HG02798 (cell line): ENCODE measurements around the gene CST8.
"Not testable (repeated sequence)": the region's sequence is repeated elsewhere in the genome, so short reads cannot be mapped to it uniquely, and the experiment has no call there.

Source experiments
- ATAC-seq: cut with Tn5 transposase; IDR thresholded peaks from one replicate; pipeline ENCODE4 v1.9.1; 2021; ENCODE audit warnings: mild to moderate bottlenecking; ENCODE audit not compliant: unreplicated experiment, poor library complexity

The CST8 gene

DNA sequence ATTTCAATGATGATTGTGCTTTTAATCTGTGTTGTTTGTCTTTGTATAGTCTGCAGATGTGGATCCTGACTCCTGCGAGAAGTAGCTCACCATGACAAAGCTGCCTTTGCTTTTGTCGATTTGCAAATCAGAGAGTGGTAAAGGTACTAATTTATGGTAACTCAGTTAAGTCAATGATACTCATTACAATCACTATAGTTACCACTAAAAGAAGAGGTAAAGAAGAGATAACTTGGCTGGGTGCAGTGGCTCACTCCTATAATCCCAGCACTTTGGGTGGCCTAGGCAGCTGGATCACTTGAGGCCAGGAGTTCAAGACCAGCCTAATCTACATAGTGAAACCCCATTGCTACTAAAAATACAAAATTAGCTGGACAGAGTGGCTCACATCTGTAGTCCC lies 17.6 kb upstream of the CST8 start:
- not testable (repeated sequence) for ATAC-seq

GRCh38 chr20:23475395-23475794 lies 15.5 kb upstream of the CST8 start:
- ATAC-seq = no peak

DNA sequence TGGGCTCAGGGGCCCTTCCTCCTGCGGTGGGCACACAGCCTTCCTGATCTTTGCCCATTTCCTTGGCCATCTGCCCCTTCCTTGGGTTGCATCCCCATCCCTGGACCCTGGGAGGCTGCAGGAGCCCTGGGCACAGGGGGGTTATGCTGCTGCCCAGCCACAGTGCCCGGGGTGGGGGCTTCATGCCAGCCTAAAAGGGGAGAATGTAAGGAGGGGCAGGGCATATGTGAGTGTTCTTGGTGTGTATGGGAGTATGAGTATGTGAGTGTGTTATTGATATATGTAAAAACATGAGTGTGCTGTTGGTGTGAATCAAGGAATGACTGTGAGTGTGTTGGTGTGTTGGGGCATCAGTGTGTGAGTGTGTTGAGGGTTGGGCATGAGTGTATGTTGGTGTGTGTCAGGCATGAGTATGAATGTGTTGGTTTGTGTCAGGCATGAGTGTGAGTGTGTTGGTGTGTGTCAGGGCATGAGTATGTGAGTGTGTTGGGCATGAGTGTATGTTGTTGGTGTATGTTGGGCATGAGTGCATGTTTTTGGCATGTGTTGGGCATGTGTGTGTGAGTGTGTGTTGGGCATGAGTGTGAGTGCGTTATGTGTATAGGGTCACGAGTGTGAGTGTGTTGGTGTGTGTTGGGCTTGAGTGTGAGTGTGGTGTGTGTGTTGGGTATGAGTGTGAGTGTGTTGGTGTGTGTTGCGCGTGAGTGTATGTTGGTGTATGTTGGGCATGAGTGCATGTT lies 14.7 kb upstream of the CST8 start:
- no peak for ATAC-seq

DNA sequence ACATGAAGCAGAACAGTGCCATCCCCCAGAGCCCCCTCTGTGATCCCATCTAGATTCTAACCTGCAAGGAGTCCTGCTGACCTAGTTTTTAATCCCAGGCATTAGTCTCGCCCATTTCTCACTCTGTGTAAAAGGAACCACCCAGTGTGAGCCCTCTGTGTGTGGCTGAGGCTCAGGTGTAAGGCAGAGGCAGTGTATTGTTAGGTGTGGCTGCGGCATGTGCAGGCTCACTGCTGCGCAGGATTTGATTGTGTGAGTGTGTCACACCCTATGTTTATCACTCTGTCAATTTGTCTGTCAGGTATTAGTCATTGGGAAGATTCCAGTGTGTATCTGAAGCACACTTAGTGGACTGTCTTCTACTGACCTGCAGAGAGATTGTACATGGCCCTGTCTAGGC lies 13.7 kb upstream of the CST8 start:
- ATAC-seq = no peak

GRCh38 chr20:23479043-23479442 lies 11.9 kb upstream of the CST8 start:
- ATAC-seq = no peak

GRCh38 chr20:23482138-23482537 lies 8.8 kb upstream of the CST8 start:
- ATAC-seq = no peak

DNA sequence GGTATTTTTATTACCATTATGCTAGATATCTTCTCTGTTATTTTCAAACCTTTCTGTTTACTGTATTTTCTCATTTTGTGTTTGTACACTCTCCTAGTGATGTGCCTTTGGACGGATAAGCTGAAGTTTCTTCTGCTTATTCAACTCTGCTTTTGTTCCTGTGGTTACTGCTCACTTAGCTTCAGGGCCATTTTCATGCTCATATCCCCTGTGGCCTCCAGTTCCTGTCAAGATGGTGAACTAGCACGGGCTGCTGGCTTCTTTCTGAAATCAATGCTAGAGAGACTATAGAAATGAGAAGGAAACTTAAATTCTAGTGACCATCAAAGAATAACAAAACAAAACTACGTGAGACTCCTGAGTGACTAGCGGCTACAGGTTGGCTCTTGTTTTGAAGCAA lies 6.8 kb upstream of the CST8 start:
- ATAC-seq = no peak

DNA sequence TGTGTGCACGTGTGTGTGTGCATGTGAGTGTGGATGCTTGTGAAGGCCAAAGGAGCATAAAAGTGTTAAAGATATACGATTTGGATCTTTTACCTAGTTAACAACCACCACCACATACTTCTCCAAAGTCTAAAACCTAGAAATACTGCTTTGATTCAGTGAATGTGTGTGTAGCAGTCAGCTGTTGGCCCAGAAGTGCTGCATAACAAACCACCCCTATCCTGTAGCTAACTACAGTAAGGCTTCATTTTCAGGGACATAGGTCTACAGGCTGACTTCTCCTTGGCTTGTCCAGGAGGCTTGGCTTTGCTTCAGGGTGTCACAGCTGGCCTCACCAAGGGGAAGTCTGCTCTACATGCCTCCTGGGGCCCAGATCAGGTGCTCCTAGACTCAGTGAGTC lies 2.4 kb upstream of the CST8 start:
- no peak for ATAC-seq

DNA sequence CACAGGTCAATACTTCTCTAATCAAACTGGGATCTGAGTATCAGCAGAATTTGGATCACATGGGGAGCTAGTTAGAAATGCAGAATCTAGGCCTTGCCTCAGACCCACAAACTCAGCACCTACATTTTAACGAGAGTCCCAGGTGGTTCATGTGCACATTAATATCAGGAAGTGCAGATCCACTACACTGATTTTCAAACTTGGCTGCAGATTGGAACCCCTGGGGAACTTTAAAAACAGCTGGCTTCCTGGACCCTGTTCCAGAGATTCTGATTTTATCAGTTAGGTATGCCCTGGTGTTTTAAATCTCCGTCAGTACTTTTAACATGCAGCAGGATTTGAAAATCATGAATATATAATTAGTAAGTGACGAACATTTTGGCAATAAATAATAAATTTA lies 1.9 kb upstream of the CST8 start:
- no peak for ATAC-seq

DNA sequence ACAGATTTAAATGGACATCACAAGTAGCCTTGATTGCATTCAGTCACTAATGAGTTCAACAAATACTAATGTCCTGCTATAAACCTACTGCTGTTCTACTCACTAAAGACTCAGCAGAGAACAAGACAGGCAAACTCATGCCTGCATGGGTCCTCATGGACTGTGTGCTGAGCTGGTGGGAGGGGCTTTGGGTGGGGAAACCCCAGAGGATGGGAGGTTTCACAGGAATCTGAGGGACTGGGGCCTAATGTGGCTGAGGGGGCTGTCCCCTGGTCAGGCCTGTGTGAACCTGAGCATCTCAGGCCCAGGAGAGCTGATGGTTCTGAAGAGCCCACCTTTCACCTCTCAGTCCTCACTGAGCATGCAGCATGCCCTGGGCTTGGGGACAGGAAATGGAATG lies 1.4 kb downstream of the CST8 start:
- no peak for ATAC-seq

- ATAC-seq = no peak
These were observed 2.4 kb downstream of the CST8 start for GRCh38 chr20:23493172-23493772.

- no peak for ATAC-seq
These were observed 6.6 kb downstream of the CST8 start for GRCh38 chr20:23497536-23497935.

DNA sequence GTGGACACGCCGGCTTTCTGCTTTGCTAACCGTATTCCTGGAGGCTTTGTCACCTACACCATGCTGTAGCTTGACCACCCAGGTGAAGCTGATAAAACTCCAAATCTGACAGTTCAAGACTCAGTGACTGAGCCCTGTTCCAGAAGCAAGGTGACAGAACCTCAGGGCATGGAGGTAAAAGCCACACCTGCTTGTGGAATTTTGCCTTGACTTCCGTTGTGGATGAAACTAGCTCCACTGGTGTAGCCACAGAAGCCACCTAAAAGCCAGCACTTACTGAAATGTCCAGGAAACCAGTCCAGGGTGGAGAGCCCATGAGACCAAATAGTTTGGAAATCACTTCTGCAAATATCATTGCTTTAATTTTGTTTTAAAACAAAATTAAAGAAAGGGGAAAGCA lies 11.0 kb downstream of the CST8 start:
- ATAC-seq = no peak

- no peak for ATAC-seq
These were observed 12.7 kb downstream of the CST8 start for GRCh38 chr20:23503649-23504048.

DNA sequence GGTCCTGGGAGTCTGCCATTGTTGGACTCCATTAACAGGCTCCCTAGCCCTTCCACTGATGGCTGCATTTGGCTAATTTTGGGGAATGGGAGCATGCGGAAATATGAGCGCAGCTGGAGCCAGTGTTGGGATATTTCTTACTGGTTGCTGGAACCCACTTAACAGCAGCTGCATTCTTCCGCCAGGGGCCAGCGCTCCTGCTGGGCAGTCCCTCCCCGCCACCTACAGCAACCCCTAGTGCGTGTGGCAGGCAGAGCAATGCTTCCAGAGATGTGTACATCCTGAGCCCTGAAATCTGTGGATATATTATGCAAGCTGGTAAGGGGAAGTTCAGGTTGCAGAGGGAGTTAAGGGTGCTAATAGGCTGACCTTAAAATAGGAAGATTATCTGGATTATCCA lies 16.4 kb downstream of the CST8 start:
- ATAC-seq = no peak

GRCh38 chr20:23508449-23509229 lies 17.7 kb downstream of the CST8 start:
- ATAC-seq = no peak

- no peak for ATAC-seq
These were observed 18.5 kb downstream of the CST8 start for GRCh38 chr20:23509247-23509913.

DNA sequence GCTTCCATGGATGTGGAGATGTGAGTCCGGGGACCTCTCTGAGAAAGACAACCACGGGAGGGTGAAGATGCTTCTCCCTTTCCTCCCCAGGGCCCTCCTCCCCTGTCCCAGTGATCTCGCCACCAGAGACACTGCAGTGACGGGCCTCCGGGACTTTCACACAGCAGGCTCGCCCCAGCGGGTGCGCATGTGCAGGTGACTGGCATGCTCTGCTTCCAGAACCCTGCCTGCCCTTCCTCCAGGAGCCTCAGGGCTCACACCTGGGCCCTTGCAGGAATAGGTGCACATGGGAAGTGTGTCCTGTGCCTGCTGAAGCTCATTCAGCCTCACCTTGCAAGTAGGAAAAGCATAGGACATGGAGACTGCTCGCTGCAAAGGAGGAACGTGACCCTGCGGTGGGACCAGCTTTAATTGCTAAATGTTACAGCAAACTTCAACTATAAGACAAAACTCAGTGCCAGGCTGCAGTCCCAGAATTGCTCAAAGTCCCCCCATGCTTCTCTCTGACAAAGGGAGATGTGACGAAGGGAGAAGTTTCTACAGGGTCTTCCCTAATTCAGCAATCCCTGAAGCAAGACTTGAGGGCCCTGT lies 19.2 kb downstream of the CST8 start:
- no peak for ATAC-seq

DNA sequence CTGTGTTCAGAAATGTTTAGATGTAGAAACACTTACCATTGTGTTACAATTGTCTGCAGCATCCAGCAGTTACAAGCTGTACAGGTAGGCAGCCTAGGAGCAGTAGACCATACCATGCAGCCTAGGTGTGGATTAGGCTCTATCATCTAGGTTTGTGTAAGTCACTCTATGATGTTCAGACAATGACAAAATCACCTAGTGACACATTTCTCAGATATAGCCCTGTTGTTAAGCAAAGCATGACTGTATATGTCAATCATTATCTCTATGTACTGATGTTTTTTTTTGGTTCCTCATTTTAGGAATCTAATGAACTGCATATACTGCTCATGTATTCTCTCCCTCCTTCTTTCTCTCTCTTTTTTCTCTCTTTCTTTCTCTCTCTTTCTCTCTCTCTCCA lies 22.2 kb downstream of the CST8 start:
- ATAC-seq = peak; percentile 51

GRCh38 chr20:23514848-23515247 lies 23.9 kb downstream of the CST8 start:
- ATAC-seq = no peak
